PC-9 (cell line): ENCODE results near the gene CEACAM6. TPM values are rescaled to one million over a fixed set of nuclear protein-coding genes. Genes with fewer than 3 reads are reported as not detected.

Source experiments
- BruUV-seq: library from RNA; stranded (reverse); fragments of 400-500 nt; replicated peaks from 2 replicates; lab custom pipeline; 2021; lab: Mats Ljungman, UMichigan
- CTCF ChIA-PET: fragments of 300-600 bp; sonication (Branson Sonifier 250); formaldehyde crosslinking; loops from one replicate; lab custom pipeline; 2022; ENCODE audit warnings: antibody characterized with exemption; lab: Charles Lee
- POLR2A ChIA-PET: fragments of 300-600 bp; sonication (Branson Sonifier 250); formaldehyde crosslinking; loops from one replicate; lab custom pipeline; 2022; ENCODE audit warnings: antibody characterized with exemption; ENCODE audit not compliant: unreplicated experiment; lab: Charles Lee
- DNase-seq, 2 experiments: peaks; one replicate each; pipeline versions ENCODE4 v3.0.0 to v3.0.0-alpha.2; 2015 to 2022; ENCODE audit warnings: mixed read lengths in 1 of 2
- H2AFZ ChIP-seq: fragments of 200-600 bp; sonication (generic); 2 replicates; pipeline ENCODE4 v1.8.1; 2017; ENCODE audit warnings: antibody characterized with exemption
- H3F3A ChIP-seq: fragments of 200-600 bp; sonication (generic); 2 replicates; pipeline ENCODE4 v1.8.1; 2017; ENCODE audit warnings: antibody characterized with exemption, mild to moderate bottlenecking, low read depth; ENCODE audit not compliant: insufficient read depth
- H3K27ac ChIP-seq: fragments of 200-600 bp; sonication (generic); 2 replicates; pipeline ENCODE4 v1.6.1; 2016; ENCODE audit warnings: mixed run types
- H3K27me3 ChIP-seq: fragments of 200-600 bp; sonication (generic); 2 replicates; pipeline ENCODE4 v1.6.1; 2016; ENCODE audit warnings: low read depth, mixed run types; ENCODE audit not compliant: insufficient read depth
- H3K36me3 ChIP-seq: fragments of 200-600 bp; sonication (generic); 2 replicates; pipeline ENCODE4 v1.6.1; 2016; ENCODE audit warnings: low read depth, mixed run types
- H3K4me1 ChIP-seq: fragments of 200-600 bp; sonication (generic); replicated peaks from 2 replicates; pipeline ENCODE4 v1.6.1; 2016; ENCODE audit warnings: mixed run types; ENCODE audit not compliant: insufficient read depth
- H3K4me2 ChIP-seq: fragments of 200-600 bp; sonication (generic); 2 replicates; pipeline ENCODE4 v1.6.1; 2017; ENCODE audit warnings: mixed run types
- H3K4me3 ChIP-seq: fragments of 200-600 bp; sonication (generic); 2 replicates; pipeline ENCODE4 v1.6.1; 2016; ENCODE audit warnings: mixed run types
- H3K79me2 ChIP-seq: fragments of 200-600 bp; sonication (generic); 2 replicates; pipeline ENCODE4 v1.6.1; 2017; ENCODE audit warnings: low read depth, mixed run types
- H3K9me2 ChIP-seq: fragments of 200-600 bp; sonication (generic); 2 replicates; pipeline ENCODE4 v1.8.1; 2017; ENCODE audit warnings: mild to moderate bottlenecking; ENCODE audit not compliant: insufficient read depth
- H3K9me3 ChIP-seq: fragments of 200-600 bp; sonication (generic); 2 replicates; pipeline ENCODE4 v1.8.1; 2016; ENCODE audit warnings: low read depth; ENCODE audit not compliant: insufficient read depth
- H4K20me1 ChIP-seq: fragments of 200-600 bp; sonication (generic); 2 replicates; pipeline ENCODE4 v1.8.1; 2017; ENCODE audit not compliant: insufficient read depth
- EZH2 ChIP-seq: fragments of 200-600 bp; sonication (generic); IDR thresholded peaks from 2 replicates; pipeline ENCODE4 v1.8.0; 2017; ENCODE audit warnings: antibody characterized with exemption, low read depth
- intact Hi-C: fragments of 100-400 bp; cut with micrococcal nuclease; formaldehyde crosslinking; loops from one replicate; pipeline ENCODE4 v1.10.0; 2022; ENCODE audit not compliant: unreplicated experiment
- total RNA-seq: library from RNA; stranded (reverse); gene quantifications from 2 replicates; pipeline ENCODE4 v1.2.3, GENCODE V29; 2021
- TF ChIP-seq, protein P1 (sequence below): fragments of 200-600 bp; sonication (generic); conservative IDR thresholded peaks from 2 replicates; pipeline ENCODE4 v1.6.1; 2017; ENCODE audit warnings: mixed run types, antibody characterized with exemption, mild to moderate bottlenecking, moderate library complexity

CEACAM6 gene
- total RNA-seq, 1 experiment from 2014 or later: 468 TPM

DNA sequence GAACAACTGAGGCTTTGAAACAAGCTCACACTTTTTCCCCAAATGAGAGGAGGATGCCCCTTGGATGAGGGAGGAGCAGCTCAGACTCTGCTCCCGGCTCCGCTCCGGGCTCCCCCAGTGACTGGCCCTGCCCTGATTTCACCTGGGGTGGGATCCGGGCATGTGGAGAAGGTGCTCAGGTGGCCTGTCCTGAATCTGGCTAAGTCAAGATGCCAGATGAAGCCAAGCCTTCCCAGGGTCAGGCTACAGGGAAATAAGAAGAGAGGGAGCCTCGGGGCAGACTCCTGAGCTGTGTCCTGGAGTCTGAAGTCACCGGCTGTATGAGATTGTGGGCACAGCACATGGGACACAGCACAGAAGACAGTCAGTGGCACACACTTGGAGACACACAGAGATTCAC lies 36.6 kb upstream of the CEACAM6 start:
- intact Hi-C loops: no loop called here
- Histone ChIP-seq H3K4me3 (no peak overlapping the region), H3K36me3 (no peaks in the 10 kb centered on the region), H3F3A (no peaks in the 10 kb centered on the region), H3K4me2 (no peak overlapping the region), H3K4me1 (no peaks in the 10 kb centered on the region), H3K9me2 (no peaks in the 10 kb centered on the region), H3K79me2 (no peaks in the 10 kb centered on the region), H3K27me3 (no peaks in the 10 kb centered on the region), H4K20me1 (no peaks in the 10 kb centered on the region), H2AFZ (no peak overlapping the region), H3K9me3 (no peaks in the 10 kb centered on the region), H3K27ac (no peak overlapping the region)
- no TSS peak for BruUV-seq
- POLR2A ChIA-PET: interaction anchor here (0.6 kb wide), 1 partner anchor 449 kb away, joined by 5 read pairs; no protein-coding TSS in a partner anchor
- DNase-seq: no peak
- CTCF ChIA-PET: no interaction called here
- TF ChIP-seq EZH2: no peak
- TF ChIP-seq, protein P1, sequence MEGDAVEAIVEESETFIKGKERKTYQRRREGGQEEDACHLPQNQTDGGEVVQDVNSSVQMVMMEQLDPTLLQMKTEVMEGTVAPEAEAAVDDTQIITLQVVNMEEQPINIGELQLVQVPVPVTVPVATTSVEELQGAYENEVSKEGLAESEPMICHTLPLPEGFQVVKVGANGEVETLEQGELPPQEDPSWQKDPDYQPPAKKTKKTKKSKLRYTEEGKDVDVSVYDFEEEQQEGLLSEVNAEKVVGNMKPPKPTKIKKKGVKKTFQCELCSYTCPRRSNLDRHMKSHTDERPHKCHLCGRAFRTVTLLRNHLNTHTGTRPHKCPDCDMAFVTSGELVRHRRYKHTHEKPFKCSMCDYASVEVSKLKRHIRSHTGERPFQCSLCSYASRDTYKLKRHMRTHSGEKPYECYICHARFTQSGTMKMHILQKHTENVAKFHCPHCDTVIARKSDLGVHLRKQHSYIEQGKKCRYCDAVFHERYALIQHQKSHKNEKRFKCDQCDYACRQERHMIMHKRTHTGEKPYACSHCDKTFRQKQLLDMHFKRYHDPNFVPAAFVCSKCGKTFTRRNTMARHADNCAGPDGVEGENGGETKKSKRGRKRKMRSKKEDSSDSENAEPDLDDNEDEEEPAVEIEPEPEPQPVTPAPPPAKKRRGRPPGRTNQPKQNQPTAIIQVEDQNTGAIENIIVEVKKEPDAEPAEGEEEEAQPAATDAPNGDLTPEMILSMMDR: no peak

DNA sequence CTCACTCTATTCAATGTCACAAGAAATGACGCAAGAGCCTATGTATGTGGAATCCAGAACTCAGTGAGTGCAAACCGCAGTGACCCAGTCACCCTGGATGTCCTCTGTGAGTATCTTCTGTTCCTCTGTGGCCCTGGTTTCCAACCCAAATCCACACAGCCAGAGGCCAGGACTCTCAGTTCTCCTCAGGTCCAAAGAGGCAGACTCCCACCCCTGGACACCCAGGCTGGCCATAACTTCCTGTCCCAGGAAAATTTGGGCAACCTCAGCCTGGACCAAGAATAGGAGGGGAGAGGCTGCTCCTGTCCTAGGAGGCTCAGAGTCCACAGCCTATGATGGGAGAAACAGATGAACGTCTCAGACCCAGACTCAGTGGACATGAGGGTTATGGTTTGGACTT lies 35.2 kb upstream of the CEACAM6 start:
- no peak overlapping the region for H3K4me3 ChIP-seq
- no peaks in the 10 kb centered on the region for H3K79me2 ChIP-seq
- H2AFZ ChIP-seq: no peak overlapping the region
- DNase-seq: no peak
- no peak for TF ChIP-seq EZH2
- TF ChIP-seq, protein P1: no peak
- ChIA-PET POLR2A (no interaction called here), CTCF (no interaction called here)
- no peaks in the 10 kb centered on the region for H3K36me3 ChIP-seq
- no peaks in the 10 kb centered on the region for H3K4me1 ChIP-seq
- no peaks in the 10 kb centered on the region for H3K9me2 ChIP-seq
- no peaks in the 10 kb centered on the region for H4K20me1 ChIP-seq
- no peak overlapping the region for H3K27ac ChIP-seq
- H3K27me3 ChIP-seq: no peaks in the 10 kb centered on the region
- intact Hi-C loops: no loop called here
- H3K4me2 ChIP-seq: no peak overlapping the region
- BruUV-seq: no TSS peak
- H3F3A ChIP-seq: no peaks in the 10 kb centered on the region
- no peaks in the 10 kb centered on the region for H3K9me3 ChIP-seq

DNA sequence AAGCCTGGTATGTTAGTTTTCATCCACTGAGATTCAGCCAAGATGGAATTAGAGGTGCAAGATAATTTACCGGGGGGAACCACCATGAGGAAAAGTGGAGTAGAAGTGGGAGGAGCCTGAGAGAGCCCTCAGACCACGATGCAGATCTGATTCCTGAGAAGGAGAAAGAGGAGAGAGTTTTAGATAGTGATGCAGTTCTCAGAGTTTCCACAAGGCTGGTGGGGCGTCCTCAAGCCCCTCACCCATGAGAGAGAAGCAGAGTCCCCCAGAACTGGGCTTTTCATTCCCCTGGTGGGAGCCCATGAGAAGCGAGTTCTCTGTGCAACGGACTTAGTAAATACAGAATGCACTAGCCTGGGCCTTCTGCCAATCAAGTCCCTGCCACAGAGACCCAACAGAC lies 28.8 kb upstream of the CEACAM6 start:
- Histone ChIP-seq H3K27me3 (no peaks in the 10 kb centered on the region), H3K4me1 (peaks cover 12% of the 10 kb centered on the region), H3K27ac (no peak overlapping the region), H3K4me3 (no peak overlapping the region), H3K9me2 (no peaks in the 10 kb centered on the region), H3K79me2 (no peaks in the 10 kb centered on the region), H3K9me3 (no peaks in the 10 kb centered on the region), H3F3A (no peaks in the 10 kb centered on the region), H4K20me1 (no peaks in the 10 kb centered on the region), H3K4me2 (no peak overlapping the region), H3K36me3 (no peaks in the 10 kb centered on the region), H2AFZ (no peak overlapping the region)
- TF ChIP-seq, protein P1: no peak
- no peak for TF ChIP-seq EZH2
- no TSS peak for BruUV-seq
- CTCF ChIA-PET: no interaction called here
- DNase-seq: no peak
- intact Hi-C loops: no loop called here
- POLR2A ChIA-PET: no interaction called here
